HCT116 (cell line): ENCODE results near the gene IL15. TPM values are rescaled to one million over a fixed set of nuclear protein-coding genes. Genes with fewer than 3 reads are reported as not detected.

Source experiments
- ATAC-seq: fragments of 200-7000 bp; cut with Tn5 transposase; 2 replicates; pipeline ENCODE4 v1.9.1; 2020; ENCODE audit warnings: mild to moderate bottlenecking, moderate library complexity
- BruUV-seq: library from RNA; stranded (reverse); fragments of 400-500 nt; replicated peaks from 2 replicates; lab custom pipeline; 2021; lab: Mats Ljungman, UMichigan
- CTCF ChIA-PET: fragments of 300-600 bp; sonication (Branson Sonifier 250); formaldehyde crosslinking; loops from one replicate; lab custom pipeline; 2021; ENCODE audit warnings: antibody characterized with exemption; lab: Charles Lee
- POLR2A ChIA-PET: fragments of 300-600, 350-600 bp; sonication (Branson Sonifier 250); formaldehyde crosslinking; loops from one replicate; lab custom pipeline; 2021; ENCODE audit warnings: antibody characterized with exemption; lab: Charles Lee
- RAD21 ChIA-PET, 2 experiments: fragments of 300-600 bp; sonication (Branson Sonifier 250); formaldehyde crosslinking; loops; one replicate each; lab custom pipeline; 2023; ENCODE audit warnings: low total read pairs in 2 of 2; ENCODE audit not compliant: uncharacterized antibody in 2 of 2, unreplicated experiment in 2 of 2, low non-redundant PET in 1 of 2; lab: Charles Lee
- DNase-seq: peaks from one replicate; pipeline ENCODE4 v3.0.0-alpha.2; 2010; ENCODE audit warnings: low read depth, low spot score
- H2AFZ ChIP-seq: fragments of 200-600 bp; shearing (Covaris generic), sonication (generic); 2 replicates; pipeline ENCODE4 v1.6.1; 2017; ENCODE audit warnings: low read depth, mixed run types, mixed read lengths, antibody characterized with exemption, low read length; ENCODE audit not compliant: poor library complexity, severe bottlenecking
- H3K27ac ChIP-seq: 2 replicates; pipeline ENCODE4 v1.5.1; 2012; ENCODE audit warnings: low read depth, low read length
- H3K27me3 ChIP-seq: fragments of 200-600 bp; sonication (generic); 2 replicates; pipeline ENCODE4 v1.6.1; 2016; ENCODE audit warnings: mixed run types, low read length, mixed read lengths; ENCODE audit not compliant: insufficient read depth
- H3K36me3 ChIP-seq, 2 experiments: fragments of 200-500 bp in 1 of 2; fragments of 200-600 bp in 1 of 2; sonication (Bioruptor generic) in 1 of 2; sonication (generic) in 1 of 2; 2 replicates each; pipeline versions ENCODE4 v1.5.1 to v1.6.1; 2014 to 2016; ENCODE audit warnings: low read length in 2 of 2, inconsistent platforms in 1 of 2, mixed read lengths in 1 of 2, mixed run types in 1 of 2; ENCODE audit not compliant: insufficient read depth in 2 of 2, control insufficient read depth in 1 of 2
- H3K4me1 ChIP-seq, 2 experiments: fragments of 200-600 bp in 1 of 2; sonication (generic) in 1 of 2; 2 replicates each; pipeline versions ENCODE4 v1.5.1 to v1.6.1; 2012 to 2017; ENCODE audit warnings: low read length in 2 of 2, inconsistent platforms in 1 of 2, mild to moderate bottlenecking in 1 of 2, mixed read lengths in 1 of 2, mixed run types in 1 of 2, moderate library complexity in 1 of 2; ENCODE audit not compliant: insufficient read depth in 2 of 2, control insufficient read depth in 1 of 2
- H3K4me2 ChIP-seq: fragments of 200-600 bp; sonication (generic); 2 replicates; pipeline ENCODE4 v1.6.1; 2017; ENCODE audit warnings: mixed run types, low read length, mixed read lengths
- H3K4me3 ChIP-seq, 2 experiments: fragments of 200-600 bp in 1 of 2; sonication (generic) in 1 of 2; replicated peaks in 1 of 2; 2 replicates each; pipeline ENCODE4 v1.5.1; 2011 to 2016; ENCODE audit warnings: low read length in 2 of 2, control low read depth in 1 of 2, low read depth in 1 of 2, mild to moderate bottlenecking in 1 of 2, mixed read lengths in 1 of 2, mixed run types in 1 of 2
- H3K79me2 ChIP-seq: fragments of 200-600 bp; sonication (generic); 2 replicates; pipeline ENCODE4 v1.6.1; 2017; ENCODE audit warnings: mild to moderate bottlenecking, mixed run types, low read length, moderate library complexity, mixed read lengths; ENCODE audit not compliant: insufficient read depth
- H3K9ac ChIP-seq: fragments of 200-600 bp; sonication (generic); 2 replicates; pipeline ENCODE4 v1.6.1; 2016; ENCODE audit warnings: low read length, mixed read lengths
- H3K9me2 ChIP-seq: fragments of 200-600 bp; sonication (generic), shearing (Covaris generic); 2 replicates; pipeline ENCODE4 v1.6.1; 2017; ENCODE audit warnings: mixed run types, mild to moderate bottlenecking, moderate library complexity; ENCODE audit not compliant: insufficient read depth
- H3K9me3 ChIP-seq, 2 experiments: fragments of 200-500 bp in 1 of 2; fragments of 200-600 bp in 1 of 2; sonication (Bioruptor generic) in 1 of 2; sonication (generic) in 1 of 2; 2 replicates each; pipeline ENCODE4 v1.6.1; 2014 to 2017; ENCODE audit warnings: low read length in 2 of 2, mixed read lengths in 2 of 2, inconsistent platforms in 1 of 2, low read depth in 1 of 2, mild to moderate bottlenecking in 1 of 2, mixed run types in 1 of 2, moderate library complexity in 1 of 2; ENCODE audit not compliant: control insufficient read depth in 1 of 2, insufficient read depth in 1 of 2
- H4K20me1 ChIP-seq: fragments of 200-600 bp; sonication (generic), shearing (Covaris generic); 2 replicates; pipeline ENCODE4 v1.6.1; 2017; ENCODE audit warnings: mixed run types, mild to moderate bottlenecking, moderate library complexity; ENCODE audit not compliant: insufficient read depth
- CBX3 ChIP-seq: IDR thresholded peaks from 2 replicates; pipeline ENCODE4 v1.6.1; 2012; ENCODE audit warnings: low read depth
- CEBPB ChIP-seq: IDR thresholded peaks from 2 replicates; pipeline ENCODE4 v1.6.1; 2012; ENCODE audit warnings: low read depth
- ELF1 ChIP-seq: IDR thresholded peaks from 2 replicates; pipeline ENCODE4 v1.6.1; 2012; ENCODE audit warnings: low read depth, borderline replicate concordance
- EZH2 ChIP-seq: fragments of 200-600 bp; sonication (generic); IDR thresholded peaks from 2 replicates; pipeline ENCODE4 v1.6.1; 2017; ENCODE audit warnings: antibody characterized with exemption, mixed run types
- EZH2phosphoT487 ChIP-seq: fragments of 200-600 bp; IDR thresholded peaks from 2 replicates; pipeline ENCODE4 v1.6.1; 2018; ENCODE audit warnings: antibody characterized with exemption, borderline replicate concordance
- JUND ChIP-seq: IDR thresholded peaks from 2 replicates; pipeline ENCODE4 v1.6.1; 2012
- RAD21 ChIP-seq: IDR thresholded peaks from 2 replicates; pipeline ENCODE4 v1.6.1; 2012; ENCODE audit warnings: low read depth, mild to moderate bottlenecking
- SIN3A ChIP-seq: IDR thresholded peaks from 2 replicates; pipeline ENCODE4 v1.6.1; 2012; ENCODE audit warnings: low read depth
- SP1 ChIP-seq: IDR thresholded peaks from 2 replicates; pipeline ENCODE4 v1.6.1; 2012; ENCODE audit warnings: low read depth
- SRF ChIP-seq: IDR thresholded peaks from 2 replicates; pipeline ENCODE4 v1.6.1; 2012; ENCODE audit warnings: low read depth
- TCF7L2 ChIP-seq: IDR thresholded peaks from 2 replicates; pipeline ENCODE4 v1.7.0; 2011; ENCODE audit warnings: borderline replicate concordance, inconsistent platforms; ENCODE audit not compliant: insufficient read depth, insufficient read length; ENCODE audit errors: extremely low read depth
- YY1 ChIP-seq: IDR thresholded peaks from 2 replicates; pipeline ENCODE4 v1.6.1; 2011; ENCODE audit warnings: low read length, low read depth, moderate library complexity, mild to moderate bottlenecking; ENCODE audit not compliant: insufficient replicate concordance; ENCODE audit errors: extremely low read depth
- ZFX ChIP-seq: fragments of 450-650 bp; IDR thresholded peaks from 2 replicates; pipeline ENCODE4 v1.6.1; 2017
- ZNF274 ChIP-seq: fragments of 200-500 bp; sonication (Bioruptor generic); IDR thresholded peaks from 2 replicates; pipeline ENCODE4 v1.6.1; 2014; ENCODE audit warnings: mild to moderate bottlenecking, low read depth, low read length, inconsistent platforms
- intact Hi-C: fragments of 100-400 bp; cut with micrococcal nuclease; formaldehyde crosslinking; loops from 2 replicates; pipeline ENCODE4 v1.10.0; 2022
- total RNA-seq: library from RNA; stranded (reverse); gene quantifications from one replicate; pipeline ENCODE4 v1.2.1, GENCODE V29; 2021; ENCODE audit not compliant: unreplicated experiment
- TF ChIP-seq, protein P1 (sequence below): IDR thresholded peaks from 2 replicates; pipeline ENCODE4 v1.6.1; 2012; ENCODE audit warnings: low read depth
- TF ChIP-seq, protein P2 (sequence below): IDR thresholded peaks from 2 replicates; pipeline ENCODE4 v1.6.1; 2011; ENCODE audit warnings: mild to moderate bottlenecking, low read length, moderate library complexity; ENCODE audit not compliant: insufficient replicate concordance; ENCODE audit errors: extremely low read depth
- TF ChIP-seq, protein P3 (sequence below): IDR thresholded peaks from 2 replicates; pipeline ENCODE4 v1.6.1; 2012
- TF ChIP-seq, protein P4 (sequence below), 3 experiments: fragments of 200-600 bp in 1 of 3; sonication (generic) in 1 of 3; IDR thresholded peaks in 2 of 3; conservative IDR thresholded peaks in 1 of 3; 2 replicates each; pipeline ENCODE4 v1.5.1; 2012 to 2017; ENCODE audit warnings: low read depth in 2 of 3, low read length in 2 of 3, antibody characterized with exemption in 1 of 3, borderline replicate concordance in 1 of 3, control low read depth in 1 of 3, mild to moderate bottlenecking in 1 of 3, mixed read lengths in 1 of 3, mixed run types in 1 of 3, moderate library complexity in 1 of 3; ENCODE audit not compliant: insufficient read depth in 1 of 3

IL15 gene
- total RNA-seq, 1 experiment from 2014 or later: 1.2 TPM

DNA sequence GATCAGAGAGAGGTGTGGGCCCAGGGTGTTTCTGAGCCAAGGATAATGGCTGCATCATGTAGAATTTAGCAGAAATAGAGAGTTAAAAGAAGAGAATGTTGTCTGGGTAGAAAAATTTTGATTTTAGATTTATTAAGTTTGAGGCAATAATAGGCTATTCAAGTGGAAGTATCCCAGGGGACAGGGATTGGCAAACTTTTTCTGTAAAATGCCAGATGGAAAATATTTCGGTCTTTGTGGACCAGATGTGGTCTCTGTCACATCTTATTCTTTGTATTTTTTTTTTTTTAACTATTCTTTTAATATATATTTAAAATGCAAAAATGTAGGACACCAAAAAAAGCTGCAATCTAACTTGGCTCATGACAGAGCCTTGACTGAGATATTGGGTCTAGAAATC, 33.1 kb downstream of the IL15 start:
- Histone ChIP-seq H4K20me1 (no peaks in the 10 kb centered on the region), H3K79me2 (no peaks in the 10 kb centered on the region), H3K9me3 (no peaks in the 10 kb centered on the region), H3K4me2 (no peak overlapping the region), H3K27ac (no peak overlapping the region), H2AFZ (no peak overlapping the region), H3K4me1 (no peaks in the 10 kb centered on the region), H3K4me3 (no peak overlapping the region), H3K36me3 (no peaks in the 10 kb centered on the region), H3K9ac (no peak overlapping the region), H3K27me3 (no peaks in the 10 kb centered on the region), H3K9me2 (no peaks in the 10 kb centered on the region)
- DNase-seq: no peak
- TF ChIP-seq, protein P1, sequence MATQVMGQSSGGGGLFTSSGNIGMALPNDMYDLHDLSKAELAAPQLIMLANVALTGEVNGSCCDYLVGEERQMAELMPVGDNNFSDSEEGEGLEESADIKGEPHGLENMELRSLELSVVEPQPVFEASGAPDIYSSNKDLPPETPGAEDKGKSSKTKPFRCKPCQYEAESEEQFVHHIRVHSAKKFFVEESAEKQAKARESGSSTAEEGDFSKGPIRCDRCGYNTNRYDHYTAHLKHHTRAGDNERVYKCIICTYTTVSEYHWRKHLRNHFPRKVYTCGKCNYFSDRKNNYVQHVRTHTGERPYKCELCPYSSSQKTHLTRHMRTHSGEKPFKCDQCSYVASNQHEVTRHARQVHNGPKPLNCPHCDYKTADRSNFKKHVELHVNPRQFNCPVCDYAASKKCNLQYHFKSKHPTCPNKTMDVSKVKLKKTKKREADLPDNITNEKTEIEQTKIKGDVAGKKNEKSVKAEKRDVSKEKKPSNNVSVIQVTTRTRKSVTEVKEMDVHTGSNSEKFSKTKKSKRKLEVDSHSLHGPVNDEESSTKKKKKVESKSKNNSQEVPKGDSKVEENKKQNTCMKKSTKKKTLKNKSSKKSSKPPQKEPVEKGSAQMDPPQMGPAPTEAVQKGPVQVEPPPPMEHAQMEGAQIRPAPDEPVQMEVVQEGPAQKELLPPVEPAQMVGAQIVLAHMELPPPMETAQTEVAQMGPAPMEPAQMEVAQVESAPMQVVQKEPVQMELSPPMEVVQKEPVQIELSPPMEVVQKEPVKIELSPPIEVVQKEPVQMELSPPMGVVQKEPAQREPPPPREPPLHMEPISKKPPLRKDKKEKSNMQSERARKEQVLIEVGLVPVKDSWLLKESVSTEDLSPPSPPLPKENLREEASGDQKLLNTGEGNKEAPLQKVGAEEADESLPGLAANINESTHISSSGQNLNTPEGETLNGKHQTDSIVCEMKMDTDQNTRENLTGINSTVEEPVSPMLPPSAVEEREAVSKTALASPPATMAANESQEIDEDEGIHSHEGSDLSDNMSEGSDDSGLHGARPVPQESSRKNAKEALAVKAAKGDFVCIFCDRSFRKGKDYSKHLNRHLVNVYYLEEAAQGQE: no peak
- TF ChIP-seq CBX3 (no peak), TCF7L2 (no peak), RAD21 (no peak), JUND (no peak), CEBPB (no peak), EZH2 (no peak), SIN3A (no peak), EZH2phosphoT487 (no peak), ELF1 (no peak), SRF (no peak), ZFX (no peak), YY1 (no peak), SP1 (no peak), ZNF274 (no peak)
- TF ChIP-seq, protein P2, sequence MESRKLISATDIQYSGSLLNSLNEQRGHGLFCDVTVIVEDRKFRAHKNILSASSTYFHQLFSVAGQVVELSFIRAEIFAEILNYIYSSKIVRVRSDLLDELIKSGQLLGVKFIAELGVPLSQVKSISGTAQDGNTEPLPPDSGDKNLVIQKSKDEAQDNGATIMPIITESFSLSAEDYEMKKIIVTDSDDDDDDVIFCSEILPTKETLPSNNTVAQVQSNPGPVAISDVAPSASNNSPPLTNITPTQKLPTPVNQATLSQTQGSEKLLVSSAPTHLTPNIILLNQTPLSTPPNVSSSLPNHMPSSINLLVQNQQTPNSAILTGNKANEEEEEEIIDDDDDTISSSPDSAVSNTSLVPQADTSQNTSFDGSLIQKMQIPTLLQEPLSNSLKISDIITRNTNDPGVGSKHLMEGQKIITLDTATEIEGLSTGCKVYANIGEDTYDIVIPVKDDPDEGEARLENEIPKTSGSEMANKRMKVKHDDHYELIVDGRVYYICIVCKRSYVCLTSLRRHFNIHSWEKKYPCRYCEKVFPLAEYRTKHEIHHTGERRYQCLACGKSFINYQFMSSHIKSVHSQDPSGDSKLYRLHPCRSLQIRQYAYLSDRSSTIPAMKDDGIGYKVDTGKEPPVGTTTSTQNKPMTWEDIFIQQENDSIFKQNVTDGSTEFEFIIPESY: no peak
- TF ChIP-seq, protein P3, sequence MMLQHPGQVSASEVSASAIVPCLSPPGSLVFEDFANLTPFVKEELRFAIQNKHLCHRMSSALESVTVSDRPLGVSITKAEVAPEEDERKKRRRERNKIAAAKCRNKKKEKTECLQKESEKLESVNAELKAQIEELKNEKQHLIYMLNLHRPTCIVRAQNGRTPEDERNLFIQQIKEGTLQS: no peak
- TF ChIP-seq, protein P4, sequence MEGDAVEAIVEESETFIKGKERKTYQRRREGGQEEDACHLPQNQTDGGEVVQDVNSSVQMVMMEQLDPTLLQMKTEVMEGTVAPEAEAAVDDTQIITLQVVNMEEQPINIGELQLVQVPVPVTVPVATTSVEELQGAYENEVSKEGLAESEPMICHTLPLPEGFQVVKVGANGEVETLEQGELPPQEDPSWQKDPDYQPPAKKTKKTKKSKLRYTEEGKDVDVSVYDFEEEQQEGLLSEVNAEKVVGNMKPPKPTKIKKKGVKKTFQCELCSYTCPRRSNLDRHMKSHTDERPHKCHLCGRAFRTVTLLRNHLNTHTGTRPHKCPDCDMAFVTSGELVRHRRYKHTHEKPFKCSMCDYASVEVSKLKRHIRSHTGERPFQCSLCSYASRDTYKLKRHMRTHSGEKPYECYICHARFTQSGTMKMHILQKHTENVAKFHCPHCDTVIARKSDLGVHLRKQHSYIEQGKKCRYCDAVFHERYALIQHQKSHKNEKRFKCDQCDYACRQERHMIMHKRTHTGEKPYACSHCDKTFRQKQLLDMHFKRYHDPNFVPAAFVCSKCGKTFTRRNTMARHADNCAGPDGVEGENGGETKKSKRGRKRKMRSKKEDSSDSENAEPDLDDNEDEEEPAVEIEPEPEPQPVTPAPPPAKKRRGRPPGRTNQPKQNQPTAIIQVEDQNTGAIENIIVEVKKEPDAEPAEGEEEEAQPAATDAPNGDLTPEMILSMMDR (IDR thresholded peaks at IDR 0.05 in 2 of 3, conservative IDR thresholded peaks at IDR 0.05 in 1 of 3; ENCODE audit: borderline replicate concordance in 1 of 3, insufficient read depth in 1 of 3, low read depth in 2 of 3, low read length in 2 of 3): no peak
- RAD21 ChIA-PET: no interaction called here
- intact Hi-C loops: no loop called here
- CTCF ChIA-PET: no interaction called here
- POLR2A ChIA-PET: no interaction called here
- ATAC-seq: no peak
- no TSS peak for BruUV-seq
